ENCODE results near the gene FBXW7.

FBXW7 gene

GRCh38 chr4:152331042-152331441 is 204.8 kb downstream of the FBXW7 start:
- Histone ChIP-seq H3K79me1 (replicated peaks; ENCODE audit: low read length, poor library complexity, severe bottlenecking) (peaks cover 1% of the 10 kb centered on the region), H3K27me3 (ENCODE audit: control insufficient read depth in 1 of 2, insufficient read depth in 1 of 2, low read length in 2 of 2) (no peaks in the 10 kb centered on the region), H3K4me2 (ENCODE audit: low read length, poor library complexity, severe bottlenecking) (no peak overlapping the region), H3K18ac (ENCODE audit: low read depth in 1 of 2, low read length in 2 of 2) (no peak overlapping the region), H2AK5ac (ENCODE audit: low read length, severe bottlenecking) (no peak overlapping the region), H3K4me3 (ENCODE audit: insufficient read depth in 1 of 2, low read depth in 1 of 2, low read length in 2 of 2) (no peak overlapping the region), H3K14ac (ENCODE audit: low read length in 2 of 2) (no peak overlapping the region), H3K4ac (ENCODE audit: low read depth in 1 of 2, low read length in 2 of 2) (no peak overlapping the region), H3K27ac (ENCODE audit: low read length, poor library complexity, severe bottlenecking) (no peak overlapping the region), H4K8ac (ENCODE audit: low read length) (no peak overlapping the region), H2BK120ac (ENCODE audit: low read depth, low read length) (no peak overlapping the region), H2BK12ac (ENCODE audit: low read length in 2 of 2) (no peak overlapping the region), H2AFZ (ENCODE audit: low read depth, low read length) (no peak overlapping the region), H2BK5ac (ENCODE audit: low read depth, low read length, poor library complexity, severe bottlenecking) (no peak overlapping the region), H3K36me3 (ENCODE audit: control insufficient read depth in 1 of 2, insufficient read depth in 2 of 2, low read depth in 1 of 2, low read length in 2 of 2) (peaks cover 0 to 99% of the 10 kb centered on the region in 2 experiments), H2BK15ac (ENCODE audit: low read depth, poor library complexity, severe bottlenecking) (no peak overlapping the region), H3K9me3 (ENCODE audit: control insufficient read depth, low read length) (no peaks in the 10 kb centered on the region), H3K4me1 (ENCODE audit: control insufficient read depth, insufficient read depth, low read depth, low read length) (no peaks in the 10 kb centered on the region), H4K91ac (ENCODE audit: low read length) (no peak overlapping the region), H3K9ac (ENCODE audit: low read length) (no peak overlapping the region), H3K23ac (ENCODE audit: low read length in 2 of 2) (no peak overlapping the region)
- no CpG with 5 or more reads among the region's 2 CpGs for WGBS
- no peak for DNase-seq

DNA sequence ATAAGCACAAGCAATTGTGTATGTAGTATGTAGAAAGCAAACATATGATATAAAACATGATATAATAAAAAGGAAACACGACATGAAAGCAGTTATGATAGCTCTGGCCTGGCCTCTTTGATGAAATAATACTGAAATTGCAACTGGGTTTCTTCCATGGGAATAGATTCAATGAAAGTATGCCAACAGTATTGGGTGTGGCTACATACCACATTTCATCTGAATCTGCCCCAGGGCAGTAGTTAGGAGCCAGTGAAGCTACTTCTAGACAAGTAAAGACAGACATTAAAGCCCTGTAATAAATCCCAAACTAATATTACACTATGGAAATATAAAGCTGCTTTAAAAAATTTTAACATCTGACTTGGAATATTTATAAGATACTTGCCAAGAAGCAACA is 207.3 kb downstream of the FBXW7 start:
- peaks cover 0 to 99% of the 10 kb centered on the region in 2 experiments for H3K36me3 ChIP-seq (ENCODE audit: control insufficient read depth in 1 of 2, insufficient read depth in 2 of 2, low read depth in 1 of 2, low read length in 2 of 2)
- no peak overlapping the region for H2BK15ac ChIP-seq (ENCODE audit: low read depth, poor library complexity, severe bottlenecking)
- H3K4me2 ChIP-seq (ENCODE audit: low read length, poor library complexity, severe bottlenecking), result no peak overlapping the region
- H4K8ac ChIP-seq (ENCODE audit: low read length), result no peak overlapping the region
- peaks cover 3% of the 10 kb centered on the region for H3K79me1 ChIP-seq (replicated peaks; ENCODE audit: low read length, poor library complexity, severe bottlenecking)
- H3K4me3 ChIP-seq (ENCODE audit: insufficient read depth in 1 of 2, low read depth in 1 of 2, low read length in 2 of 2), result no peak overlapping the region
- no peak overlapping the region for H2BK5ac ChIP-seq (ENCODE audit: low read depth, low read length, poor library complexity, severe bottlenecking)
- no peak overlapping the region for H3K4ac ChIP-seq (ENCODE audit: low read depth in 1 of 2, low read length in 2 of 2)
- no peak overlapping the region for H3K9ac ChIP-seq (ENCODE audit: low read length)
- WGBS, result 100% methylated on average over 1 of the region's 1 CpG
- H3K18ac ChIP-seq (ENCODE audit: low read depth in 1 of 2, low read length in 2 of 2), result no peak overlapping the region
- no peak overlapping the region for H2AK5ac ChIP-seq (ENCODE audit: low read length, severe bottlenecking)
- no peak overlapping the region for H4K91ac ChIP-seq (ENCODE audit: low read length)
- no peak overlapping the region for H2AFZ ChIP-seq (ENCODE audit: low read depth, low read length)
- H2BK120ac ChIP-seq (ENCODE audit: low read depth, low read length), result no peak overlapping the region
- H2BK12ac ChIP-seq (ENCODE audit: low read length in 2 of 2), result no peak overlapping the region
- H3K14ac ChIP-seq (ENCODE audit: low read length in 2 of 2), result no peak overlapping the region
- H3K27me3 ChIP-seq (ENCODE audit: control insufficient read depth in 1 of 2, insufficient read depth in 1 of 2, low read length in 2 of 2), result no peaks in the 10 kb centered on the region
- H3K9me3 ChIP-seq (ENCODE audit: control insufficient read depth, low read length), result no peaks in the 10 kb centered on the region
- no peak for DNase-seq
- H3K27ac ChIP-seq (ENCODE audit: low read length, poor library complexity, severe bottlenecking), result no peak overlapping the region
- no peak overlapping the region for H3K23ac ChIP-seq (ENCODE audit: low read length in 2 of 2)
- H3K4me1 ChIP-seq (ENCODE audit: control insufficient read depth, insufficient read depth, low read depth, low read length), result no peaks in the 10 kb centered on the region

DNA sequence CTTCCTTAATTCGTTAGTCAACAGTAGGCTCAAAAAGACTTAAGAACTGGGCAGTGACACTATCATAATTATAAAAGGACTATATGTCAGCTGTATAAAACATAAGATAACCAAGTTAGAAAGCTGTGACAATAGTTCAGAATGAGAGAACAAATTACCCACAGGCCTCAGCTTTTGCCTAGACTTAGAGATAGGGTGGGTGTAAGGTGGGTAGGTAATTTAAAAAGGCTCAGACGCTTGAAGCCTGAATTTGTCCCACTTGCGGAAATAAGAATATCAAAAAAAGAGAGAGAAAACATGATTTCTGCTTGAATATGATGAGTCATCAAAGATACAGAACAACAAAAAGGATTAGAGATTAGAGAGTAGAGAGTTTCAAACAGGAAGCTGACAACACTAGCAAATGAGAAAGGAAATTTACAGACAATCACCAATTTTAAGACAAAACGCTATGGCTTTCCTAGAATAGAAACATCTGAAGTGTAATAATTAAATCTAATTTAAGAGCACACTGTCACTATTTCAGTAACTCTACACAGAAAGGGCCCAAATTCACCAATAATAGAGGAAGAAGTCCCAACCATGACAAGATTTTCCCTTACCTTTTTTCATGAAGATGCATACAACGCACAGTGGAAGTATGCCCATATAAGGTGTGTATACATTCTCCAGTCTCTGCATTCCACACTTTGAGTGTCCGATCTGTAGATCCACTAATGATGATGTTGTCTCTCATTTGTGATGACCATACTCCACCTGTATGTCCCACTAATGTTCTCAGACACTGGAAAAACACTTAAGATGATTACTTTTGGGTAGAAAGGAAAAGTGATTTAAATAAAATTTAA is 208.1 kb downstream of the FBXW7 start:
- Histone ChIP-seq H3K27ac (ENCODE audit: low read length, poor library complexity, severe bottlenecking) (no peak overlapping the region), H3K14ac (ENCODE audit: low read length in 2 of 2) (no peak overlapping the region), H3K4ac (ENCODE audit: low read depth in 1 of 2, low read length in 2 of 2) (no peak overlapping the region), H2BK120ac (ENCODE audit: low read depth, low read length) (no peak overlapping the region), H3K4me2 (ENCODE audit: low read length, poor library complexity, severe bottlenecking) (no peak overlapping the region), H3K36me3 (ENCODE audit: control insufficient read depth in 1 of 2, insufficient read depth in 2 of 2, low read depth in 1 of 2, low read length in 2 of 2) (peaks cover under 1 to 99% of the 10 kb centered on the region in 2 experiments), H4K91ac (ENCODE audit: low read length) (no peak overlapping the region), H2AFZ (ENCODE audit: low read depth, low read length) (no peak overlapping the region), H3K9ac (ENCODE audit: low read length) (no peak overlapping the region), H3K23ac (ENCODE audit: low read length in 2 of 2) (no peak overlapping the region), H2BK12ac (ENCODE audit: low read length in 2 of 2) (no peak overlapping the region), H3K4me1 (ENCODE audit: control insufficient read depth, insufficient read depth, low read depth, low read length) (no peaks in the 10 kb centered on the region), H3K27me3 (ENCODE audit: control insufficient read depth in 1 of 2, insufficient read depth in 1 of 2, low read length in 2 of 2) (no peaks in the 10 kb centered on the region), H3K9me3 (ENCODE audit: control insufficient read depth, low read length) (no peaks in the 10 kb centered on the region), H2AK5ac (ENCODE audit: low read length, severe bottlenecking) (no peak overlapping the region), H3K18ac (ENCODE audit: low read depth in 1 of 2, low read length in 2 of 2) (no peak overlapping the region), H2BK15ac (ENCODE audit: low read depth, poor library complexity, severe bottlenecking) (no peak overlapping the region), H3K79me1 (replicated peaks; ENCODE audit: low read length, poor library complexity, severe bottlenecking) (peaks cover 3% of the 10 kb centered on the region), H3K4me3 (ENCODE audit: insufficient read depth in 1 of 2, low read depth in 1 of 2, low read length in 2 of 2) (no peak overlapping the region), H2BK5ac (ENCODE audit: low read depth, low read length, poor library complexity, severe bottlenecking) (no peak overlapping the region), H4K8ac (ENCODE audit: low read length) (no peak overlapping the region)
- no peak for DNase-seq
- 96% methylated on average over 4 of the region's 6 CpGs for WGBS

- no peak overlapping the region for H2AFZ ChIP-seq (ENCODE audit: low read depth, low read length)
- H3K36me3 ChIP-seq (ENCODE audit: control insufficient read depth in 1 of 2, insufficient read depth in 2 of 2, low read depth in 1 of 2, low read length in 2 of 2), result peaks cover 3 to 99% of the 10 kb centered on the region in 2 experiments
- no peak overlapping the region for H2BK5ac ChIP-seq (ENCODE audit: low read depth, low read length, poor library complexity, severe bottlenecking)
- no peaks in the 10 kb centered on the region for H3K27me3 ChIP-seq (ENCODE audit: control insufficient read depth in 1 of 2, insufficient read depth in 1 of 2, low read length in 2 of 2)
- no peak overlapping the region for H3K4me2 ChIP-seq (ENCODE audit: low read length, poor library complexity, severe bottlenecking)
- H3K9me3 ChIP-seq (ENCODE audit: control insufficient read depth, low read length), result no peaks in the 10 kb centered on the region
- H3K27ac ChIP-seq (ENCODE audit: low read length, poor library complexity, severe bottlenecking), result no peak overlapping the region
- no peak overlapping the region for H2AK5ac ChIP-seq (ENCODE audit: low read length, severe bottlenecking)
- H3K23ac ChIP-seq (ENCODE audit: low read length in 2 of 2), result no peak overlapping the region
- over 99% methylated on average over 3 of the region's 5 CpGs for WGBS
- H3K4me1 ChIP-seq (ENCODE audit: control insufficient read depth, insufficient read depth, low read depth, low read length), result no peaks in the 10 kb centered on the region
- H3K4me3 ChIP-seq (ENCODE audit: insufficient read depth in 1 of 2, low read depth in 1 of 2, low read length in 2 of 2), result no peak overlapping the region
- H3K79me1 ChIP-seq (replicated peaks; ENCODE audit: low read length, poor library complexity, severe bottlenecking), result peaks cover 3% of the 10 kb centered on the region
- no peak overlapping the region for H3K18ac ChIP-seq (ENCODE audit: low read depth in 1 of 2, low read length in 2 of 2)
- H4K91ac ChIP-seq (ENCODE audit: low read length), result no peak overlapping the region
- no peak overlapping the region for H2BK12ac ChIP-seq (ENCODE audit: low read length in 2 of 2)
- H3K4ac ChIP-seq (ENCODE audit: low read depth in 1 of 2, low read length in 2 of 2), result no peak overlapping the region
- no peak overlapping the region for H4K8ac ChIP-seq (ENCODE audit: low read length)
- no peak overlapping the region for H3K14ac ChIP-seq (ENCODE audit: low read length in 2 of 2)
- no peak overlapping the region for H3K9ac ChIP-seq (ENCODE audit: low read length)
- no peak overlapping the region for H2BK120ac ChIP-seq (ENCODE audit: low read depth, low read length)
- no peak for DNase-seq
- H2BK15ac ChIP-seq (ENCODE audit: low read depth, poor library complexity, severe bottlenecking), result no peak overlapping the region
These were observed 210.1 kb downstream of the FBXW7 start for GRCh38 chr4:152325831-152326230.
